Activated naive CD8-positive, alpha-beta T cell treated with anti-CD3 and anti-CD28 coated beads, Interleukin-2, amount 10 ng/mL, durations not matched to agents 7 days and 5 days (primary cell): ENCODE data around the gene FGFBP2. TPM values are rescaled to one million over a fixed set of nuclear protein-coding genes. Genes with fewer than 3 reads are reported as not detected.
"Not testable (repeated sequence)": the region's sequence is repeated elsewhere in the genome, so short reads cannot be mapped to it uniquely, and the experiment has no call there.

Experiments
- ATAC-seq: fragments of 150-1000 bp; cut with Tn5 transposase; one replicate; pipeline ENCODE4 v1.10.0; 2021; ENCODE audit warnings: low read depth, moderate library complexity
- POLR2A ChIA-PET: fragments of 350-600 bp; sonication (Branson Sonifier 250); formaldehyde crosslinking; loops from one replicate; lab custom pipeline; 2021; ENCODE audit warnings: antibody characterized with exemption; lab: Charles Lee
- DNase-seq: peaks from one replicate; pipeline ENCODE4 v3.0.0; 2021
- H3K27ac Mint-ChIP-seq: one replicate; pipeline ENCODE4 v1.8.0; 2022; ENCODE audit warnings: mild to moderate bottlenecking, mixed read lengths
- H3K27me3 Mint-ChIP-seq: one replicate; pipeline ENCODE4 v1.8.0; 2022; ENCODE audit warnings: mild to moderate bottlenecking, moderate library complexity, mixed read lengths
- H3K36me3 Mint-ChIP-seq: one replicate; pipeline ENCODE4 v1.8.0; 2021; ENCODE audit warnings: mild to moderate bottlenecking, mixed read lengths
- H3K4me1 Mint-ChIP-seq: one replicate; pipeline ENCODE4 v1.8.0; 2021; ENCODE audit warnings: mixed read lengths
- H3K4me3 Mint-ChIP-seq: one replicate; pipeline ENCODE4 v1.8.0; 2022; ENCODE audit warnings: mild to moderate bottlenecking, moderate library complexity, mixed read lengths
- H3K9me3 Mint-ChIP-seq: one replicate; pipeline ENCODE4 v1.8.0; 2021; ENCODE audit warnings: mixed read lengths
- total RNA-seq, 2 experiments: library from RNA; stranded (reverse); gene quantifications; one replicate each; pipeline ENCODE4 v1.2.3, GENCODE V29; 2021

Gene FGFBP2
- total RNA-seq, 2 experiments from 2014 or later, result 23.9 to 25.0 TPM

DNA sequence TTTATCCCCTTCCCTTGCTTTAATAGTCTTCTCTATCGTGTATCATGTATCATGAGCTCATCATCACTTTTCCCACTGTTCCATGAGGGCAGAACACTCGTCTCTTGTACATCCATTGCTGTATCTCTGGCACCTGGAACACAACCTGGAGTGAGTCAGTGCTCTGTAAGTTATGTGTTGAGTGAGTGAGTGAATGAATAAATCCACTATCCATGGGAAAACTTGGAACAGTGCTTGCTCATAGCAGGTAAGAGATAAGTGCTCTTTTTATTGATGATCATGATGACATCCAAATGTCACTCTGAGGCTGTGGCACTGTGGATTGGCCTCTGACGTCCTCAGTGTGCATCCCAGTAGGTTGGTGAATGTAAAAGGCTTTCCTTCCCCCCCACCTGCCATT, 28.7 kb downstream of the FGFBP2 start:
- no peak for ATAC-seq
- H3K4me3 Mint-ChIP-seq, result no peak overlapping the region
- no peak for DNase-seq
- H3K9me3 Mint-ChIP-seq, result no peaks in the 10 kb centered on the region
- no peak overlapping the region for H3K27ac Mint-ChIP-seq
- H3K4me1 Mint-ChIP-seq, result peaks cover 5% of the 10 kb centered on the region
- no peaks in the 10 kb centered on the region for H3K36me3 Mint-ChIP-seq
- H3K27me3 Mint-ChIP-seq, result peaks cover 4% of the 10 kb centered on the region
- POLR2A ChIA-PET, result interaction anchor here (0.6 kb wide), 1 partner anchor 38 kb away, joined by 3 read pairs; no protein-coding TSS in a partner anchor

GRCh38 chr4:15931451-15932210, 31.3 kb downstream of the FGFBP2 start:
- Mint-ChIP-seq H3K36me3 (no peaks in the 10 kb centered on the region), H3K4me1 (peaks cover 2% of the 10 kb centered on the region), H3K9me3 (no peaks in the 10 kb centered on the region), H3K27me3 (peaks cover 7% of the 10 kb centered on the region), H3K4me3 (no peak overlapping the region), H3K27ac (no peak overlapping the region)
- DNase-seq (no peak), ATAC-seq (no peak)
- POLR2A ChIA-PET, result no interaction called here

- no peak overlapping the region for H3K27ac Mint-ChIP-seq
- POLR2A ChIA-PET, result no interaction called here
These were observed 32.7 kb downstream of the FGFBP2 start for GRCh38 chr4:15930314-15930713.

DNA sequence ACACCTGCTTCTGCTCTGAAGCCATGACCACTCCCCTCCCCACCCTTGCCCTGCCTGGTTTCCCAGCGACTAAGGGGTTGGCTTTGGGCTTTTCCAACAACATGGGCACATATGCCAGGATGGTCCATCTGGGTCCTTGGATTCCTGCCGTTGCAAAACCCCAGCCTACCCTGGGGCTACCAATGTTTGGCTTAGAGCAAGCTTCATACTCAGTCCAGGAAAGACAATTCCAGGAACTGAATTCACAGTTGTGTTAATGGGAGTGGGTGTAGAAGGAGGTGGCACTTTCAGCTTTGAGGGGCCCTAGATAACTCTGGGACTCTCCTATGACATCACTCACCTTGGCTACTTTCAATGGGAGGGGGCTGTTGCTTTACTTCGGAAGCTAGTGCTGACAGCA, 33.4 kb downstream of the FGFBP2 start:
- H3K4me1 Mint-ChIP-seq, result peaks cover 2% of the 10 kb centered on the region
- no peak overlapping the region for H3K4me3 Mint-ChIP-seq
- no peaks in the 10 kb centered on the region for H3K9me3 Mint-ChIP-seq
- H3K27ac Mint-ChIP-seq, result no peak overlapping the region
- DNase-seq (no peak), ATAC-seq (no peak)
- peaks cover 10% of the 10 kb centered on the region for H3K27me3 Mint-ChIP-seq
- POLR2A ChIA-PET, result no interaction called here
- H3K36me3 Mint-ChIP-seq, result no peaks in the 10 kb centered on the region

More at GRCh38 chr4:15930314-15930713, 32.7 kb downstream of the FGFBP2 start:
- Mint-ChIP-seq H3K4me1 (peaks cover 2% of the 10 kb centered on the region), H3K36me3 (no peaks in the 10 kb centered on the region), H3K4me3 (no peak overlapping the region), H3K27me3 (peaks cover 10% of the 10 kb centered on the region), H3K9me3 (no peaks in the 10 kb centered on the region)
- DNase-seq, result no peak
- ATAC-seq, result no peak

GRCh38 chr4:15928883-15929282, 34.1 kb downstream of the FGFBP2 start:
- Mint-ChIP-seq H3K27me3 (peaks cover 14% of the 10 kb centered on the region), H3K4me1 (peaks cover 2% of the 10 kb centered on the region), H3K9me3 (no peaks in the 10 kb centered on the region), H3K27ac (no peak overlapping the region), H3K4me3 (no peak overlapping the region), H3K36me3 (no peaks in the 10 kb centered on the region)
- ATAC-seq (no peak), DNase-seq (no peak)
- POLR2A ChIA-PET, result no interaction called here

- no peak for ATAC-seq
These were observed 36.5 kb downstream of the FGFBP2 start for GRCh38 chr4:15926486-15926885.

GRCh38 chr4:15925830-15926229, 37.1 kb downstream of the FGFBP2 start:
- no peak for DNase-seq
- H3K27ac Mint-ChIP-seq, result no peak overlapping the region
- ATAC-seq, result no peak
- H3K9me3 Mint-ChIP-seq, result no peaks in the 10 kb centered on the region
- POLR2A ChIA-PET, result no interaction called here
- H3K27me3 Mint-ChIP-seq, result peaks cover 28% of the 10 kb centered on the region
- no peak overlapping the region for H3K4me3 Mint-ChIP-seq
- H3K36me3 Mint-ChIP-seq, result no peaks in the 10 kb centered on the region
- H3K4me1 Mint-ChIP-seq, result peaks cover 3% of the 10 kb centered on the region

More at GRCh38 chr4:15926486-15926885, 36.5 kb downstream of the FGFBP2 start:
- Mint-ChIP-seq H3K27me3 (peaks cover 29% of the 10 kb centered on the region), H3K4me1 (peaks cover 3% of the 10 kb centered on the region), H3K9me3 (no peaks in the 10 kb centered on the region), H3K4me3 (no peak overlapping the region), H3K36me3 (no peaks in the 10 kb centered on the region), H3K27ac (no peak overlapping the region)
- POLR2A ChIA-PET, result no interaction called here
- DNase-seq, result no peak

GRCh38 chr4:15921592-15921932, 41.4 kb downstream of the FGFBP2 start:
- no peak overlapping the region for H3K4me3 Mint-ChIP-seq
- no peaks in the 10 kb centered on the region for H3K9me3 Mint-ChIP-seq
- H3K27me3 Mint-ChIP-seq, result peaks cover 41% of the 10 kb centered on the region
- DNase-seq, result no peak
- no peak for ATAC-seq
- H3K27ac Mint-ChIP-seq, result no peak overlapping the region
- peaks cover 2% of the 10 kb centered on the region for H3K4me1 Mint-ChIP-seq
- POLR2A ChIA-PET, result no interaction called here
- no peaks in the 10 kb centered on the region for H3K36me3 Mint-ChIP-seq

- ATAC-seq (no peak), DNase-seq (no peak)
- no peaks in the 10 kb centered on the region for H3K36me3 Mint-ChIP-seq
- POLR2A ChIA-PET, result no interaction called here
- H3K4me3 Mint-ChIP-seq, result no peak overlapping the region
- no peaks in the 10 kb centered on the region for H3K9me3 Mint-ChIP-seq
- H3K27me3 Mint-ChIP-seq, result peaks cover 41% of the 10 kb centered on the region
- peaks cover 2% of the 10 kb centered on the region for H3K4me1 Mint-ChIP-seq
- no peak overlapping the region for H3K27ac Mint-ChIP-seq
These were observed 42.0 kb downstream of the FGFBP2 start for GRCh38 chr4:15920723-15921591.

DNA sequence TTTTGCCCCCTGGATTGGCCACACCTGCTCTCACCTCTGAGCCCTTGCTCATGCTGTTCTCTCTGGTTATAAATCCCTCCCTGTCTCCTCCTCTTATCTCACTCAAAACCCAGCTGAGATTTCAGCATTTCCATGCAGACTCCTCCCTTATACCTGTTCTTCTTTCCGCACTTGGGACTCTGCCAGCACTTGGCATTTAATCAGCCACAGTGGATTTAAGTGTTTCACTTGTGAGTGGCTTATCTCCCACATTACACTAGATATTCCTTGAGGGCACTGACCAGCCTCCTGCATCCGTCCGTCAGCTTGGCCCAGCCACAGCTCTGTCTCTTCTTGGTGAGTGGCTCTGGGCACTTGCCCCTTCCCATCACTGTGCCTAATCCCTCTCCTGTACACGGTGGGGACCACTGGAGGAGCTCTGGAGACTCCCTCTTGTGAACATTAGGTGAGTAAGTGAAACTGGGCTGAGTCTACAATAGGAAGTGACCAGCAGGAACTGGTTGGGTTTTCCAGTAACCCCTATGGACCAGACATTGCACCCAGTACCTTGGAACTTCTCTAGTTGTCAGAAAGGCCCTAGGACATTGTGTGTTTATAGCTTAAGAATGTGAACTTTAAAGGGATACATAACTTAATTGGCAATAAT, 44.4 kb downstream of the FGFBP2 start:
- Mint-ChIP-seq H3K27me3 (peaks cover 38% of the 10 kb centered on the region), H3K9me3 (peaks cover 2% of the 10 kb centered on the region), H3K36me3 (no peaks in the 10 kb centered on the region), H3K4me3 (no peak overlapping the region), H3K27ac (no peak overlapping the region), H3K4me1 (peaks cover 9% of the 10 kb centered on the region)
- POLR2A ChIA-PET, result no interaction called here
- ATAC-seq, result no peak
- DNase-seq, result no peak

- Mint-ChIP-seq H3K27ac (no peak overlapping the region), H3K36me3 (no peaks in the 10 kb centered on the region), H3K4me1 (peaks cover 7% of the 10 kb centered on the region), H3K27me3 (peaks cover 34% of the 10 kb centered on the region), H3K9me3 (peaks cover 2% of the 10 kb centered on the region), H3K4me3 (no peak overlapping the region)
- POLR2A ChIA-PET, result no interaction called here
- DNase-seq, result no peak
- no peak for ATAC-seq
These were observed 45.7 kb downstream of the FGFBP2 start for GRCh38 chr4:15917297-15917696.

GRCh38 chr4:15916358-15916757, 46.6 kb downstream of the FGFBP2 start:
- H3K4me1 Mint-ChIP-seq, DNase-seq, POLR2A ChIA-PET, H3K9me3 Mint-ChIP-seq, ATAC-seq, H3K27ac Mint-ChIP-seq, H3K4me3 Mint-ChIP-seq, H3K36me3 Mint-ChIP-seq: not testable (repeated sequence)
- H3K27me3 Mint-ChIP-seq, result peaks cover 25% of the 10 kb centered on the region

GRCh38 chr4:15914736-15915135, 48.2 kb downstream of the FGFBP2 start:
- no peak overlapping the region for H3K4me3 Mint-ChIP-seq
- peaks cover 2% of the 10 kb centered on the region for H3K9me3 Mint-ChIP-seq
- DNase-seq, result no peak
- ATAC-seq, result peak; percentile 22
- peaks cover 18% of the 10 kb centered on the region for H3K27me3 Mint-ChIP-seq
- no peaks in the 10 kb centered on the region for H3K36me3 Mint-ChIP-seq
- no peak overlapping the region for H3K27ac Mint-ChIP-seq
- peaks cover 7% of the 10 kb centered on the region for H3K4me1 Mint-ChIP-seq
- POLR2A ChIA-PET, result no interaction called here
